ENCODE measurements around the gene NBR1.
"Not testable (repeated sequence)": the region's sequence is repeated elsewhere in the genome, so short reads cannot be mapped to it uniquely, and the experiment has no call there.

DNA sequence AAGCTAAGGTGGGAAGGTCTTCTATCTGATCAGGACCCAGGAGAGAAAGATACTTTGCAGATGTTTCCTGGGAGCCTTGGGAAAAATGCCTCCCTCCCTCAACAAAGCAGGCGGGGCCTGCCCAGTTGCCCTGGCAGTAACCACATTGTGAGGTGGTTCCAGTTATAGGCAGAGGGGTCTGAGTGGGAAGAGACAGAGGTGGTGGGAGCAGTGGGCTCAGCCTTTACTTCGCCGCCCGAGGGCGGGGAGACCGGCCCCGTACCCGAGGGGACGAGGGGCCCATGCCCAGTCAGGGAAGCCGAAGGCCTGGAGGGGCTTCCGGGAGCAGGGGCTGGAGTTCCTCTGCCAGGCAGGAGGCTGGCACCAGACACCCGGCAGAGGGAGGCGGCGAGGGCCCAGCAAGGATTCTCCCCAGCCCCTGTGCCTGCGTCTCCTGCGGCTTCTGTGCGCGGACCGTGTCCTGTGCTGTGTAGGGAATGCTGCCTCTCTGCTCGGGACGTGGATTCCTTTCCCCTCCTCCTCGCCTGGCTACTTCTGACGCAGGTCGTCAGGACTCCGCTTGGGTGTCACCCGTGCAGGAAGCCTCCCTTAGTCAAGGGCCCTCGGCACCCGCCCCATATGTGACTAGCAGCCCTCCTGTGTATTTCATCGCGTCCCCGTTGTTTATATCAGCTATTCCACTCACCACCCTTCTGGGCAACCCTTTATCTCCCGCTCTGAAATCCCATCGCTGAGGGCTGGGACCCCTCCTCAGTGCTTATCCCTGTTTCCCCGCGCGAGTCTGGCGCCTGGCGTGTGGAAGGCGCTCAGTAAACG lies 60.4 kb downstream of the NBR1 start:
- TF ChIP-seq, protein P1, sequence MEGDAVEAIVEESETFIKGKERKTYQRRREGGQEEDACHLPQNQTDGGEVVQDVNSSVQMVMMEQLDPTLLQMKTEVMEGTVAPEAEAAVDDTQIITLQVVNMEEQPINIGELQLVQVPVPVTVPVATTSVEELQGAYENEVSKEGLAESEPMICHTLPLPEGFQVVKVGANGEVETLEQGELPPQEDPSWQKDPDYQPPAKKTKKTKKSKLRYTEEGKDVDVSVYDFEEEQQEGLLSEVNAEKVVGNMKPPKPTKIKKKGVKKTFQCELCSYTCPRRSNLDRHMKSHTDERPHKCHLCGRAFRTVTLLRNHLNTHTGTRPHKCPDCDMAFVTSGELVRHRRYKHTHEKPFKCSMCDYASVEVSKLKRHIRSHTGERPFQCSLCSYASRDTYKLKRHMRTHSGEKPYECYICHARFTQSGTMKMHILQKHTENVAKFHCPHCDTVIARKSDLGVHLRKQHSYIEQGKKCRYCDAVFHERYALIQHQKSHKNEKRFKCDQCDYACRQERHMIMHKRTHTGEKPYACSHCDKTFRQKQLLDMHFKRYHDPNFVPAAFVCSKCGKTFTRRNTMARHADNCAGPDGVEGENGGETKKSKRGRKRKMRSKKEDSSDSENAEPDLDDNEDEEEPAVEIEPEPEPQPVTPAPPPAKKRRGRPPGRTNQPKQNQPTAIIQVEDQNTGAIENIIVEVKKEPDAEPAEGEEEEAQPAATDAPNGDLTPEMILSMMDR (IDR thresholded peaks at IDR 0.05; ENCODE audit: insufficient read depth, low read length): not testable (repeated sequence)
- TF ChIP-seq POLR2AphosphoS5 (IDR thresholded peaks at IDR 0.05; ENCODE audit: low read depth): not testable (repeated sequence)

All from HL-60 (cell line).